Measurements from ENCODE around the gene CARMIL3. TPM values are rescaled to one million over a fixed set of nuclear protein-coding genes. Genes with fewer than 3 reads are reported as not detected.

The CARMIL3 gene, protein sequence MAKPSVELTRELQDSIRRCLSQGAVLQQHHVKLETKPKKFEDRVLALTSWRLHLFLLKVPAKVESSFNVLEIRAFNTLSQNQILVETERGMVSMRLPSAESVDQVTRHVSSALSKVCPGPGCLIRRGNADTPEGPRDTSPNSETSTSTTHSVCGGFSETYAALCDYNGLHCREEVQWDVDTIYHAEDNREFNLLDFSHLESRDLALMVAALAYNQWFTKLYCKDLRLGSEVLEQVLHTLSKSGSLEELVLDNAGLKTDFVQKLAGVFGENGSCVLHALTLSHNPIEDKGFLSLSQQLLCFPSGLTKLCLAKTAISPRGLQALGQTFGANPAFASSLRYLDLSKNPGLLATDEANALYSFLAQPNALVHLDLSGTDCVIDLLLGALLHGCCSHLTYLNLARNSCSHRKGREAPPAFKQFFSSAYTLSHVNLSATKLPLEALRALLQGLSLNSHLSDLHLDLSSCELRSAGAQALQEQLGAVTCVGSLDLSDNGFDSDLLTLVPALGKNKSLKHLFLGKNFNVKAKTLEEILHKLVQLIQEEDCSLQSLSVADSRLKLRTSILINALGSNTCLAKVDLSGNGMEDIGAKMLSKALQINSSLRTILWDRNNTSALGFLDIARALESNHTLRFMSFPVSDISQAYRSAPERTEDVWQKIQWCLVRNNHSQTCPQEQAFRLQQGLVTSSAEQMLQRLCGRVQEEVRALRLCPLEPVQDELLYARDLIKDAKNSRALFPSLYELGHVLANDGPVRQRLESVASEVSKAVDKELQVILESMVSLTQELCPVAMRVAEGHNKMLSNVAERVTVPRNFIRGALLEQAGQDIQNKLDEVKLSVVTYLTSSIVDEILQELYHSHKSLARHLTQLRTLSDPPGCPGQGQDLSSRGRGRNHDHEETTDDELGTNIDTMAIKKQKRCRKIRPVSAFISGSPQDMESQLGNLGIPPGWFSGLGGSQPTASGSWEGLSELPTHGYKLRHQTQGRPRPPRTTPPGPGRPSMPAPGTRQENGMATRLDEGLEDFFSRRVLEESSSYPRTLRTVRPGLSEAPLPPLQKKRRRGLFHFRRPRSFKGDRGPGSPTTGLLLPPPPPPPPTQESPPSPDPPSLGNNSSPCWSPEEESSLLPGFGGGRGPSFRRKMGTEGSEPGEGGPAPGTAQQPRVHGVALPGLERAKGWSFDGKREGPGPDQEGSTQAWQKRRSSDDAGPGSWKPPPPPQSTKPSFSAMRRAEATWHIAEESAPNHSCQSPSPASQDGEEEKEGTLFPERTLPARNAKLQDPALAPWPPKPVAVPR (N-terminal part only)
- total RNA-seq, result under 0.01 TPM in 1 of 2 replicates, not detected in the other

GRCh38 chr14:24051789-24052655 lies at the start of gene CARMIL3:
TSS of gene CARMIL3 (plus strand) at chr14:24052009. CDS start at chr14:24052154, 145 bp downstream.

DNA sequence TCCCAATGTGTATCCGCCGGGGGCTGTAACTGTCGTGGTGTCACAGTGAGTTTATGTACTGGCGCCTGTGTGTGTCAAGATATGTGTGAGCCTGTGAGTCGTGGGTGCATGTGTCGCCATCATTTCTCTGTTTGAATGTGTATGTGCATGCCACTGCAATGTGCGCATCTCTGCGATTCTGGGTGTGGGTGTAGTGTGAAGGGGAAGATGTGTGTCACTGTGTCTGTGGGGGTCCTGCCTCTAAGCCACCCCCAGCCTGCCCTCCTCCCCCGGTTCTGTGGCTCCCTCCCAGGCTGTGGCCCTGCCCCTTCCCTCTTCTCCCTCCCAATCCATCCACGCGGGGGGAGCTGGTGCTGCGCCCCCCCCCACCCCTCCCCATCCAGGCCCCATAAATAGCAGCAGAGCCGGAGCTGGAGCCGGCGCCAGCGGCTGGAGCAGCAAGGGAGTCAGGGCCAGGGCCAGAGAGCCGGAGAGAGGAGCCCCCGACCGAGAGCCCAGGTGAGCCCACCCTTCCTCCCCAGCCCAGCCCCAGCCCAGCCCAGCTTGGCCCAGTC lies 19.4 kb downstream of the CARMIL3 start, which contains the start of gene CPNE6:
CPNE6 (plus strand) TSS at position 419 of the 554 bp plus-strand sequence. CDS start 1,375 bp downstream, outside the sequence.

GRCh38 chr14:24093901-24094840 lies 42.4 kb downstream of the CARMIL3 start, which contains the start of gene PCK2:
TSS of gene PCK2 (plus strand) at chr14:24094311. CDS start at chr14:24094406, 95 bp downstream.

DNA sequence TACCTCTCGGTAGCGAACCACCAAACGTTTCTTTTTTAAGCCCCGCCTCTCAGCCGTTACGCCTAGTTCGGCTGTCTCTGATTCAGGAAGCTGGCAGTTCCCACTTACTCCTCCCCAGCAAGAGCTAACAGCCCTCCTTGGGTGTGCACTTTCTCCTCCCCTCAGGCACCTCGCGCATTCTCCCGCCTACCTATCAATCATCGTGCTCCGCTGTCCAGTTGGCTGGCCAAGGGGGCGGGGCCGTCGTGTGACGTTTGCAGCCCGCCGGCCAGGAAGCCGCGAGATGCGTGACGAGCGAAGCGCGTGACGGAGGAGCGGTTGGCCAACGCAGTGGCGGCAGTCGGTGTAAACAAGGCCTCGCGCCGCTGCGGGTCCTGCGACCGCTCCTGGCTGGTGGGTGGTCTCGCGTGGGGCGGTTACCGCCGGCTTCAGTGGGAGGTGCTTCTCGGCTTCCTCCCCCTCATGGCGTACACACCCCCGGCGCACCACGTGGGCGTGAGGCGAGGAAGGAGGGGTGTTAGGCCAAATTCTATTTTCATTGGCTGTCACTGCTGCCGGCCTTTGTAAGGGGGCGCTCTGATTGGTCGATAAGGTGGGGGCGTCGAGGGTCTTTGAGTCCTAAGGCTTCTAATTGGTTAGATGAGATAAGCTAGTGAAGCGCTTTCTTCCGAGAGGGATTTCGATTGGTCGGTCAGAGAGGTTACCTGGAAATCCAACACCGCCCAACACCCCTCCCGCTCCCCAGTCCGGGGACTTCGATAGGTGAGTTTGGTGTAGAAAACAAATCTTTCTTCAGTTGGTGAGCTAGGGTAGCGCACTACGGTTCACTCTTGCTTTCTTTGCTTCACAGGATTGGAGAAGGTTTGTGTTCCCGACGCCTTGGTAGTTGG lies 63.0 kb downstream of the CARMIL3 start, which contains the start of the genes DCAF11 and NRL:
DCAF11 (plus strand) TSS at position 246 of the 890 bp plus-strand sequence. CDS start 818 bp downstream, outside the sequence.
NRL (minus strand) TSS at position 418 of the 890 bp plus-strand sequence. CDS start 32,101 bp downstream, outside the sequence.

Other genes starting within 250 kb of the CARMIL3 start
- 37.0 and 52.1 TPM in 2 replicates for gene DHRS4, start 98.2 kb upstream of the CARMIL3 start, total RNA-seq
- 9.2 and 18.4 TPM in 2 replicates for gene DHRS4L2, start 63.1 kb upstream of the CARMIL3 start, total RNA-seq
- not detected in 2 replicates for gene CPNE6, start 19.6 kb downstream of the CARMIL3 start, total RNA-seq
- 8.6 and 10.2 TPM in 2 replicates for gene PCK2, start 42.3 kb downstream of the CARMIL3 start, total RNA-seq
- 63.2 and 68.4 TPM in 2 replicates for gene DCAF11, start 62.8 kb downstream of the CARMIL3 start, total RNA-seq
- 0.75 and 0.79 TPM in 2 replicates for gene NRL, start 62.9 kb downstream of the CARMIL3 start, total RNA-seq
- 0.13 and 0.19 TPM in 2 replicates for gene FITM1, start 78.7 kb downstream of the CARMIL3 start, total RNA-seq
- gene PSME1, start 84.2 kb downstream of the CARMIL3 start, total RNA-seq, result 97.5 and 122 TPM in 2 replicates
- gene EMC9, start 89.6 kb downstream of the CARMIL3 start, total RNA-seq, result 19.2 and 29.5 TPM in 2 replicates
- 114 and 116 TPM in 2 replicates for gene PSME2, start 94.6 kb downstream of the CARMIL3 start, total RNA-seq
- gene RNF31, start 95.5 kb downstream of the CARMIL3 start, total RNA-seq, result 31.8 and 33.7 TPM in 2 replicates
- gene IRF9, start 109.3 kb downstream of the CARMIL3 start, total RNA-seq, result 102 and 108 TPM in 2 replicates
- gene REC8, start 120.1 kb downstream of the CARMIL3 start, total RNA-seq, result 0.66 and 1.4 TPM in 2 replicates
- 32.3 and 46.9 TPM in 2 replicates for gene IPO4, start 136.8 kb downstream of the CARMIL3 start, total RNA-seq
- gene TM9SF1, start 143.4 kb downstream of the CARMIL3 start, total RNA-seq, result 52.8 and 58.4 TPM in 2 replicates
- 0.19 TPM in 1 of 2 replicates, not detected in the other for gene TSSK4, start 153.7 kb downstream of the CARMIL3 start, total RNA-seq
- gene CHMP4A, start 161.5 kb downstream of the CARMIL3 start, total RNA-seq, result 25.6 and 31.3 TPM in 2 replicates
- gene MDP1, start 164.1 kb downstream of the CARMIL3 start, total RNA-seq, result 17.4 and 21.1 TPM in 2 replicates
- 300 and 324 TPM in 2 replicates for gene NEDD8, start 180.4 kb downstream of the CARMIL3 start, total RNA-seq
- gene GMPR2, start 180.9 kb downstream of the CARMIL3 start, total RNA-seq, result 93.1 and 102 TPM in 2 replicates
- 51.5 and 55.1 TPM in 2 replicates for gene TINF2, start 190.6 kb downstream of the CARMIL3 start, total RNA-seq
- gene TGM1, start 211.2 kb downstream of the CARMIL3 start, total RNA-seq, result 0.25 and 0.40 TPM in 2 replicates
- 20.0 and 21.7 TPM in 2 replicates for gene RABGGTA, start 219.6 kb downstream of the CARMIL3 start, total RNA-seq
- gene DHRS1, start 247.8 kb downstream of the CARMIL3 start, total RNA-seq, result 14.5 and 20.0 TPM in 2 replicates
- 16.8 and 22.3 TPM in 2 replicates for gene NOP9, start 247.8 kb downstream of the CARMIL3 start, total RNA-seq